GM23338 (cell line): ENCODE data around the gene NANS. TPM values are rescaled to one million over a fixed set of nuclear protein-coding genes. Genes with fewer than 3 reads are reported as not detected.

Source experiments
- ATAC-seq: fragments of 200-7000 bp; cut with Tn5 transposase; 3 replicates; pipeline ENCODE4 v1.9.1; 2020
- DNase-seq: peaks from one replicate; pipeline ENCODE4 v3.0.0-alpha.2; 2015; ENCODE audit warnings: low spot score
- H2AFZ ChIP-seq: fragments of 200-600 bp; sonication (generic); 2 replicates; pipeline ENCODE4 v1.8.0; 2016; ENCODE audit warnings: antibody characterized with exemption, mild to moderate bottlenecking, moderate library complexity
- H3F3A ChIP-seq: fragments of 200-600 bp; sonication (generic); replicated peaks from 2 replicates; pipeline ENCODE4 v1.8.0; 2017; ENCODE audit warnings: antibody characterized with exemption, mixed run types, low read depth
- H3K27ac ChIP-seq: fragments of 200-600 bp; sonication (generic); 2 replicates; pipeline ENCODE4 v1.6.1; 2016; ENCODE audit warnings: low read depth
- H3K27me3 ChIP-seq: fragments of 200-600 bp; sonication (generic); 2 replicates; pipeline ENCODE4 v1.8.0; 2016; ENCODE audit warnings: mild to moderate bottlenecking, mixed run types, moderate library complexity; ENCODE audit not compliant: insufficient read depth
- H3K36me3 ChIP-seq: fragments of 200-600 bp; sonication (generic); 2 replicates; pipeline ENCODE4 v1.8.0; 2016; ENCODE audit warnings: mild to moderate bottlenecking; ENCODE audit not compliant: insufficient read depth
- H3K4me1 ChIP-seq: fragments of 200-600 bp; sonication (generic); 2 replicates; pipeline ENCODE4 v1.8.0; 2016; ENCODE audit warnings: mild to moderate bottlenecking, moderate library complexity; ENCODE audit not compliant: insufficient read depth
- H3K4me2 ChIP-seq: fragments of 200-600 bp; sonication (generic); 2 replicates; pipeline ENCODE4 v1.7.1; 2017; ENCODE audit warnings: mixed run types
- H3K4me3 ChIP-seq: fragments of 200-600 bp; sonication (generic); 2 replicates; pipeline ENCODE4 v1.6.1; 2016; ENCODE audit warnings: mixed run types
- H3K79me2 ChIP-seq: fragments of 200-600 bp; sonication (generic); replicated peaks from 2 replicates; pipeline ENCODE4 v1.8.0; 2017; ENCODE audit warnings: mild to moderate bottlenecking; ENCODE audit not compliant: insufficient read depth
- H3K9me2 ChIP-seq: fragments of 200-600 bp; sonication (generic); 2 replicates; pipeline ENCODE4 v1.8.0; 2017; ENCODE audit not compliant: insufficient read depth
- H4K20me1 ChIP-seq: fragments of 200-600 bp; sonication (generic); replicated peaks from 2 replicates; pipeline ENCODE4 v1.8.0; 2017; ENCODE audit warnings: mild to moderate bottlenecking; ENCODE audit not compliant: insufficient read depth
- H3K27ac Mint-ChIP-seq: 2 replicates; pipeline ENCODE4 v1.8.0; 2020; ENCODE audit warnings: inconsistent platforms, mild to moderate bottlenecking, moderate library complexity, mixed read lengths
- H3K27me3 Mint-ChIP-seq: 3 replicates; pipeline ENCODE4 v1.8.0; 2022; ENCODE audit warnings: low read depth, mild to moderate bottlenecking, moderate library complexity, mixed read lengths, inconsistent platforms; ENCODE audit not compliant: insufficient read depth, poor library complexity
- H3K36me3 Mint-ChIP-seq: 3 replicates; pipeline ENCODE4 v1.8.0; 2021; ENCODE audit warnings: low read depth, mild to moderate bottlenecking, inconsistent platforms, moderate library complexity, mixed read lengths
- H3K4me1 Mint-ChIP-seq: 3 replicates; pipeline ENCODE4 v1.8.0; 2020; ENCODE audit warnings: mild to moderate bottlenecking, inconsistent platforms, mixed read lengths
- H3K4me3 Mint-ChIP-seq: 3 replicates; pipeline ENCODE4 v1.8.0; 2021; ENCODE audit warnings: moderate library complexity, mild to moderate bottlenecking, inconsistent platforms, mixed read lengths
- H3K9me3 Mint-ChIP-seq: 3 replicates; pipeline ENCODE4 v1.8.0; 2020; ENCODE audit warnings: moderate library complexity, mild to moderate bottlenecking, inconsistent platforms, mixed read lengths
- CREB1 ChIP-seq: fragments of 250-450 bp; sonication (Bioruptor Pico); IDR thresholded peaks from 2 replicates; pipeline ENCODE4 v1.5.0; 2020; ENCODE audit warnings: low read depth, mild to moderate bottlenecking, moderate library complexity
- JUNB ChIP-seq: IDR thresholded peaks from one replicate; pipeline ENCODE4 v1.6.1; 2016; ENCODE audit warnings: antibody characterized with exemption; ENCODE audit not compliant: unreplicated experiment
- NANOG ChIP-seq: IDR thresholded peaks from 2 replicates; pipeline ENCODE4 v1.6.1; 2016; ENCODE audit warnings: antibody characterized with exemption, borderline replicate concordance
- POLR2AphosphoS5 ChIP-seq: IDR thresholded peaks from 2 replicates; pipeline ENCODE4 v1.6.1; 2016; ENCODE audit warnings: antibody characterized with exemption, low read depth
- ZNF114 ChIP-seq: fragments of 250-450 bp; sonication (Bioruptor Pico); IDR thresholded peaks from 2 replicates; pipeline ENCODE4 v1.5.0; 2020; ENCODE audit warnings: mild to moderate bottlenecking, moderate library complexity
- ZNF331 ChIP-seq: fragments of 250-450 bp; sonication (Bioruptor Pico); IDR thresholded peaks from 2 replicates; pipeline ENCODE4 v1.5.0; 2020; ENCODE audit warnings: low read depth, mild to moderate bottlenecking, moderate library complexity
- polyA plus RNA-seq: library from polyadenylated mRNA; unstranded; fragments of >200 nt; fragmentation: Nextera tagmentation; extraction: Ambion mirVana; gene quantifications from 2 replicates; pipeline ENCODE4 v1.2.1, GENCODE V29; 2016
- total RNA-seq: library from RNA; depleted of rRNA; stranded (reverse); fragments of >200 nt; shearing (Covaris generic); gene quantifications from 2 replicates; pipeline ENCODE4 v1.2.3, GENCODE V29; 2014
- TF ChIP-seq, protein P1 (sequence below), 2 experiments: fragments of 200-600 bp in 1 of 2; sonication (generic) in 1 of 2; conservative IDR thresholded peaks; 2 replicates each; pipeline versions ENCODE4 v1.5.1 to v1.6.1; 2016 to 2017; ENCODE audit warnings: antibody characterized with exemption in 2 of 2, low read depth in 2 of 2, mild to moderate bottlenecking in 2 of 2, moderate library complexity in 1 of 2
- TF ChIP-seq, protein P2 (sequence below): IDR thresholded peaks from one replicate; pipeline ENCODE4 v1.6.1; 2018; ENCODE audit warnings: antibody characterized with exemption; ENCODE audit not compliant: unreplicated experiment
- TF ChIP-seq, protein P3 (sequence below): fragments of 250-450 bp; sonication (Bioruptor Pico); IDR thresholded peaks from 2 replicates; pipeline ENCODE4 v1.5.0; 2020; ENCODE audit warnings: mild to moderate bottlenecking, moderate library complexity

The NANS gene
- total and polyA plus RNA-seq, 2 experiments from 2014 or later: 67.3 to 77.4 TPM

DNA sequence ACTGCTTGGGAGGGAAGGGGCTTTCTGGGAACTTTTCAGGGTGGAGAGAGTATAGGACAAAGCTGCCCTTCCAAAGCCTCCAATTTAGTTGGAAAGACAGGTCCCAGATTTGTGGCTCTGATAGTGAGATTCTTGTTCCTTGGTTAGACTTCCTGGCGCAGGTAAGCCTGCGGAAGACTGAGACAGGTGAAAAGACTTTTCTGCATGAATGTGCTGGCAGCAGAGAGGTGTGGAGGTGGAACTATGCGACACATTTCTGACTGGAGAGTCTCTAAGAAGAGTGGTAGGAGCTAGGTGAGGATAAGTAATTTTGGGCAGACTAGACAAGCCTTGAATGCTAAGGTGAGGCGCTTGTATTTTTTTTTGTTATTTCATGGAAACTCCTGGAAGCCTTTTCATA, 29.9 kb downstream of the NANS start:
- H3K27ac Mint-ChIP-seq: 0 out of 2 replicates have a peak overlapping the region, but pooled peaks have one; percentile 8
- peaks cover 38% of the 10 kb centered on the region for H3K4me1 Mint-ChIP-seq
- Histone ChIP-seq H3K9me2 (no peaks in the 10 kb centered on the region), H3K27ac (peak overlapping the region; percentile 75; the same call in 1 of the 2 replicates), H3K4me3 (no peak overlapping the region), H3K36me3 (peaks cover 9% of the 10 kb centered on the region; the same call in 1 of the 2 replicates), H3F3A (0 out of 2 replicates have a peak, but pooled peaks cover 9% of the 10 kb centered on the region), H3K27me3 (peaks cover 18% of the 10 kb centered on the region; the same call in 1 of the 2 replicates), H3K4me1 (peaks cover 27% of the 10 kb centered on the region), H2AFZ (no peak overlapping the region), H3K79me2 (no peaks in the 10 kb centered on the region), H4K20me1 (no peaks in the 10 kb centered on the region; the same call in 1 of the 2 replicates), H3K4me2 (peak overlapping the region; percentile 69)
- TF ChIP-seq, protein P1, sequence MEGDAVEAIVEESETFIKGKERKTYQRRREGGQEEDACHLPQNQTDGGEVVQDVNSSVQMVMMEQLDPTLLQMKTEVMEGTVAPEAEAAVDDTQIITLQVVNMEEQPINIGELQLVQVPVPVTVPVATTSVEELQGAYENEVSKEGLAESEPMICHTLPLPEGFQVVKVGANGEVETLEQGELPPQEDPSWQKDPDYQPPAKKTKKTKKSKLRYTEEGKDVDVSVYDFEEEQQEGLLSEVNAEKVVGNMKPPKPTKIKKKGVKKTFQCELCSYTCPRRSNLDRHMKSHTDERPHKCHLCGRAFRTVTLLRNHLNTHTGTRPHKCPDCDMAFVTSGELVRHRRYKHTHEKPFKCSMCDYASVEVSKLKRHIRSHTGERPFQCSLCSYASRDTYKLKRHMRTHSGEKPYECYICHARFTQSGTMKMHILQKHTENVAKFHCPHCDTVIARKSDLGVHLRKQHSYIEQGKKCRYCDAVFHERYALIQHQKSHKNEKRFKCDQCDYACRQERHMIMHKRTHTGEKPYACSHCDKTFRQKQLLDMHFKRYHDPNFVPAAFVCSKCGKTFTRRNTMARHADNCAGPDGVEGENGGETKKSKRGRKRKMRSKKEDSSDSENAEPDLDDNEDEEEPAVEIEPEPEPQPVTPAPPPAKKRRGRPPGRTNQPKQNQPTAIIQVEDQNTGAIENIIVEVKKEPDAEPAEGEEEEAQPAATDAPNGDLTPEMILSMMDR (conservative IDR thresholded peaks at IDR 0.05; ENCODE audit: low read depth in 2 of 2): no peak
- TF ChIP-seq, protein P2, sequence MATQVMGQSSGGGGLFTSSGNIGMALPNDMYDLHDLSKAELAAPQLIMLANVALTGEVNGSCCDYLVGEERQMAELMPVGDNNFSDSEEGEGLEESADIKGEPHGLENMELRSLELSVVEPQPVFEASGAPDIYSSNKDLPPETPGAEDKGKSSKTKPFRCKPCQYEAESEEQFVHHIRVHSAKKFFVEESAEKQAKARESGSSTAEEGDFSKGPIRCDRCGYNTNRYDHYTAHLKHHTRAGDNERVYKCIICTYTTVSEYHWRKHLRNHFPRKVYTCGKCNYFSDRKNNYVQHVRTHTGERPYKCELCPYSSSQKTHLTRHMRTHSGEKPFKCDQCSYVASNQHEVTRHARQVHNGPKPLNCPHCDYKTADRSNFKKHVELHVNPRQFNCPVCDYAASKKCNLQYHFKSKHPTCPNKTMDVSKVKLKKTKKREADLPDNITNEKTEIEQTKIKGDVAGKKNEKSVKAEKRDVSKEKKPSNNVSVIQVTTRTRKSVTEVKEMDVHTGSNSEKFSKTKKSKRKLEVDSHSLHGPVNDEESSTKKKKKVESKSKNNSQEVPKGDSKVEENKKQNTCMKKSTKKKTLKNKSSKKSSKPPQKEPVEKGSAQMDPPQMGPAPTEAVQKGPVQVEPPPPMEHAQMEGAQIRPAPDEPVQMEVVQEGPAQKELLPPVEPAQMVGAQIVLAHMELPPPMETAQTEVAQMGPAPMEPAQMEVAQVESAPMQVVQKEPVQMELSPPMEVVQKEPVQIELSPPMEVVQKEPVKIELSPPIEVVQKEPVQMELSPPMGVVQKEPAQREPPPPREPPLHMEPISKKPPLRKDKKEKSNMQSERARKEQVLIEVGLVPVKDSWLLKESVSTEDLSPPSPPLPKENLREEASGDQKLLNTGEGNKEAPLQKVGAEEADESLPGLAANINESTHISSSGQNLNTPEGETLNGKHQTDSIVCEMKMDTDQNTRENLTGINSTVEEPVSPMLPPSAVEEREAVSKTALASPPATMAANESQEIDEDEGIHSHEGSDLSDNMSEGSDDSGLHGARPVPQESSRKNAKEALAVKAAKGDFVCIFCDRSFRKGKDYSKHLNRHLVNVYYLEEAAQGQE: no peak
- TF ChIP-seq NANOG (no peak), ZNF331 (CRISPR knock-in tag) (no peak), ZNF114 (no peak), JUNB (no peak), POLR2AphosphoS5 (no peak), CREB1 (CRISPR knock-in tag) (no peak)
- TF ChIP-seq, protein P3, sequence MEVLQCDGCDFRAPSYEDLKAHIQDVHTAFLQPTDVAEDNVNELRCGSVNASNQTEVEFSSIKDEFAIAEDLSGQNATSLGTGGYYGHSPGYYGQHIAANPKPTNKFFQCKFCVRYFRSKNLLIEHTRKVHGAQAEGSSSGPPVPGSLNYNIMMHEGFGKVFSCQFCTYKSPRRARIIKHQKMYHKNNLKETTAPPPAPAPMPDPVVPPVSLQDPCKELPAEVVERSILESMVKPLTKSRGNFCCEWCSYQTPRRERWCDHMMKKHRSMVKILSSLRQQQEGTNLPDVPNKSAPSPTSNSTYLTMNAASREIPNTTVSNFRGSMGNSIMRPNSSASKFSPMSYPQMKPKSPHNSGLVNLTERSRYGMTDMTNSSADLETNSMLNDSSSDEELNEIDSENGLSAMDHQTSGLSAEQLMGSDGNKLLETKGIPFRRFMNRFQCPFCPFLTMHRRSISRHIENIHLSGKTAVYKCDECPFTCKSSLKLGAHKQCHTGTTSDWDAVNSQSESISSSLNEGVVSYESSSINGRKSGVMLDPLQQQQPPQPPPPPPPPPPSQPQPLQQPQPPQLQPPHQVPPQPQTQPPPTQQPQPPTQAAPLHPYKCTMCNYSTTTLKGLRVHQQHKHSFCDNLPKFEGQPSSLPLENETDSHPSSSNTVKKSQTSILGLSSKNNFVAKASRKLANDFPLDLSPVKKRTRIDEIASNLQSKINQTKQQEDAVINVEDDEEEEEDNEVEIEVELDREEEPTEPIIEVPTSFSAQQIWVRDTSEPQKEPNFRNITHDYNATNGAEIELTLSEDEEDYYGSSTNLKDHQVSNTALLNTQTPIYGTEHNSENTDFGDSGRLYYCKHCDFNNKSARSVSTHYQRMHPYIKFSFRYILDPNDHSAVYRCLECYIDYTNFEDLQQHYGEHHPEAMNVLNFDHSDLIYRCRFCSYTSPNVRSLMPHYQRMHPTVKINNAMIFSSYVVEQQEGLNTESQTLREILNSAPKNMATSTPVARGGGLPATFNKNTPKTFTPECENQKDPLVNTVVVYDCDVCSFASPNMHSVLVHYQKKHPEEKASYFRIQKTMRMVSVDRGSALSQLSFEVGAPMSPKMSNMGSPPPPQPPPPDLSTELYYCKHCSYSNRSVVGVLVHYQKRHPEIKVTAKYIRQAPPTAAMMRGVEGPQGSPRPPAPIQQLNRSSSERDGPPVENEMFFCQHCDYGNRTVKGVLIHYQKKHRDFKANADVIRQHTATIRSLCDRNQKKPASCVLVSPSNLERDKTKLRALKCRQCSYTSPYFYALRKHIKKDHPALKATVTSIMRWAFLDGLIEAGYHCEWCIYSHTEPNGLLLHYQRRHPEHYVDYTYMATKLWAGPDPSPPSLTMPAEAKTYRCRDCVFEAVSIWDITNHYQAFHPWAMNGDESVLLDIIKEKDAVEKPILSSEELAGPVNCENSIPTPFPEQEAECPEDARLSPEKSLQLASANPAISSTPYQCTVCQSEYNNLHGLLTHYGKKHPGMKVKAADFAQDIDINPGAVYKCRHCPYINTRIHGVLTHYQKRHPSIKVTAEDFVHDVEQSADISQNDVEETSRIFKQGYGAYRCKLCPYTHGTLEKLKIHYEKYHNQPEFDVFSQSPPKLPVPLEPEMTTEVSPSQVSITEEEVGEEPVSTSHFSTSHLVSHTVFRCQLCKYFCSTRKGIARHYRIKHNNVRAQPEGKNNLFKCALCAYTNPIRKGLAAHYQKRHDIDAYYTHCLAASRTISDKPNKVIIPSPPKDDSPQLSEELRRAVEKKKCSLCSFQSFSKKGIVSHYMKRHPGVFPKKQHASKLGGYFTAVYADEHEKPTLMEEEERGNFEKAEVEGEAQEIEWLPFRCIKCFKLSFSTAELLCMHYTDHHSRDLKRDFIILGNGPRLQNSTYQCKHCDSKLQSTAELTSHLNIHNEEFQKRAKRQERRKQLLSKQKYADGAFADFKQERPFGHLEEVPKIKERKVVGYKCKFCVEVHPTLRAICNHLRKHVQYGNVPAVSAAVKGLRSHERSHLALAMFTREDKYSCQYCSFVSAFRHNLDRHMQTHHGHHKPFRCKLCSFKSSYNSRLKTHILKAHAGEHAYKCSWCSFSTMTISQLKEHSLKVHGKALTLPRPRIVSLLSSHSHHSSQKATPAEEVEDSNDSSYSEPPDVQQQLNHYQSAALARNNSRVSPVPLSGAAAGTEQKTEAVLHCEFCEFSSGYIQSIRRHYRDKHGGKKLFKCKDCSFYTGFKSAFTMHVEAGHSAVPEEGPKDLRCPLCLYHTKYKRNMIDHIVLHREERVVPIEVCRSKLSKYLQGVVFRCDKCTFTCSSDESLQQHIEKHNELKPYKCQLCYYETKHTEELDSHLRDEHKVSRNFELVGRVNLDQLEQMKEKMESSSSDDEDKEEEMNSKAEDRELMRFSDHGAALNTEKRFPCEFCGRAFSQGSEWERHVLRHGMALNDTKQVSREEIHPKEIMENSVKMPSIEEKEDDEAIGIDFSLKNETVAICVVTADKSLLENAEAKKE (CRISPR knock-in tag): no peak
- H3K9me3 Mint-ChIP-seq: peaks cover 6% of the 10 kb centered on the region; the same call in 2 of the 3 replicates
- no peak for DNase-seq
- no peak for ATAC-seq
- H3K4me3 Mint-ChIP-seq: peak overlapping the region; percentile 59; the same call in 2 of the 3 replicates
- H3K36me3 Mint-ChIP-seq: peaks cover 33% of the 10 kb centered on the region
- H3K27me3 Mint-ChIP-seq: peaks cover 18% of the 10 kb centered on the region
